Tibial nerve (tissue), 4 donors: ENCODE measurements around the gene OPCML. TPM values are rescaled to one million over a fixed set of nuclear protein-coding genes. Genes with fewer than 3 reads are reported as not detected.
"Not testable (repeated sequence)": the region's sequence is repeated elsewhere in the genome, so short reads cannot be mapped to it uniquely, and the experiment has no call there.

Experiments used
- DNase-seq, 2 donors: peaks; one replicate each; pipeline ENCODE4 v3.0.0-alpha.2; 2019; ENCODE audit warnings: low spot score in 2 of 2
- H3K27ac ChIP-seq, 4 donors: fragments of 200-600 bp; sonication (generic) in 3 of 4; one replicate each; pipeline ENCODE4 v1.5.1; 2017 to 2019; ENCODE audit warnings: mild to moderate bottlenecking in 1 of 4
- H3K27me3 ChIP-seq, 2 donors: fragments of 200-600 bp; sonication (generic) in 1 of 2; one replicate each; pipeline versions ENCODE4 v1.5.1 to v1.6.0; 2017 to 2019
- H3K36me3 ChIP-seq, 3 donors: fragments of 200-600 bp; sonication (generic); one replicate each; pipeline ENCODE4 v1.5.1; 2018 to 2019
- H3K4me1 ChIP-seq, 4 donors: fragments of 200-600 bp; sonication (generic) in 3 of 4; one replicate each; pipeline ENCODE4 v1.5.1; 2017 to 2019
- H3K4me3 ChIP-seq, 4 donors: fragments of 200-600 bp; sonication (generic) in 3 of 4; one replicate each; pipeline ENCODE4 v1.5.1; 2017 to 2019; ENCODE audit warnings: mild to moderate bottlenecking in 1 of 4, moderate library complexity in 1 of 4
- H3K9me3 ChIP-seq, 4 donors: fragments of 200-600 bp; sonication (generic) in 3 of 4; one replicate each; pipeline ENCODE4 v1.5.1; 2017 to 2019
- CTCF ChIP-seq, 5 experiments: fragments of 200-600 bp in 3 of 5; fragments of 450-650 bp in 2 of 5; sonication (generic) in 3 of 5; IDR thresholded peaks; one replicate each; pipeline ENCODE4 v1.5.1; 2016 to 2019; ENCODE audit warnings: antibody characterized with exemption in 5 of 5, mild to moderate bottlenecking in 3 of 5, moderate library complexity in 2 of 5
- EP300 ChIP-seq, 2 donors: sonication (generic); formaldehyde crosslinking; IDR thresholded peaks; one replicate each; pipeline ENCODE4 v1.6.1; 2017; ENCODE audit warnings: antibody characterized with exemption in 2 of 2, mild to moderate bottlenecking in 1 of 2
- POLR2A ChIP-seq, 2 donors: fragments of 450-650 bp; IDR thresholded peaks; one replicate each; pipeline ENCODE4 v1.6.1; 2017; ENCODE audit warnings: antibody characterized with exemption in 2 of 2, mild to moderate bottlenecking in 2 of 2, moderate library complexity in 2 of 2
- WGBS, 2 donors: methylation state at CpG; one replicate each; pipeline ENCODE4 v1.1.5; 2018; 5-methylcytosine and 5-hydroxymethylcytosine counted together
- total RNA-seq, 4 donors: library from RNA; depleted of rRNA; stranded (reverse); fragments of >200 nt; gene quantifications; one replicate each; pipeline ENCODE4 v1.1.0, GENCODE V29; 2016

Gene OPCML
- total RNA-seq, 4 donors from 2014 or later = 1.0 to 10.8 (median 1.9) TPM

DNA sequence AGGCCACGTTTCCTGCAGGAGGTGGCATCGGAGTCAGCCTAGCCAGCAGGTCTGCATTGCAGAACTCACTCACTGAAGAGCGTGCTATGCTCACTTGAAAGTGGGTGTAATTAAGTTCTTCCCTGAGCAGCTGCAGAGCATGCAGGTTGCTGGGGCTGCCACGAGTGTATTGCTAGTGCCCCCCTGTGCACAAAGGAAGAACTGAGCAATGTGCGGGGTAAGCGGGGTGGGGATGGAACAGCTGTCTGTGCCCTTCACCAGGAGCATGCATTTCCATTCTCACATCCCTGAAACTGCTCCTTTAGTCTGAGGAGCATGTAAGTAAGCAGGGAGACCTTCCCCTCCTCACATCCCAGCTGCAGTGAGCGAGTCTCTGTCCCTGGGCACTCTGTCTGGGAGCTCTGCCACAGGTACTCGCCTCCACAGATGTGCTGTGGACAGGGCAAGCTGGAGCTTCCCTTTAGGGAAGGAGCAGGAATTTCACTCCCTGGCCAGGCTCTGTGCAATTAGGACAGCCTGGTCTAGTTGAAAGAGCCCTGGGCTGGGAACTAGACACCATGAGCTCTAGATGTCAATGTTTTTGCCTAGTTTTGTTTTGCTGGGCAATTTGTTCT, 1130.1 kb downstream of the OPCML start:
- Histone ChIP-seq H3K4me3 (no peak overlapping the region), H3K9me3 (no peaks in the 10 kb centered on the region), H3K27ac (no peak overlapping the region), H3K36me3 (no peaks in the 10 kb centered on the region), H3K4me1 (peaks cover 0 to 8% (median 0%) of the 10 kb centered on the region in 4 donors), H3K27me3 (peaks cover 0 to 14% of the 10 kb centered on the region in 2 donors)
- 13 to 16% methylated on average over 8 of the region's 8 CpGs for WGBS, 2 donors
- DNase-seq = no peak
- peak; percentile 10 to 35 (median 14) for TF ChIP-seq CTCF (IDR thresholded peaks at IDR 0.05)
- TF ChIP-seq EP300 (IDR thresholded peaks at IDR 0.05) = no peak

DNA sequence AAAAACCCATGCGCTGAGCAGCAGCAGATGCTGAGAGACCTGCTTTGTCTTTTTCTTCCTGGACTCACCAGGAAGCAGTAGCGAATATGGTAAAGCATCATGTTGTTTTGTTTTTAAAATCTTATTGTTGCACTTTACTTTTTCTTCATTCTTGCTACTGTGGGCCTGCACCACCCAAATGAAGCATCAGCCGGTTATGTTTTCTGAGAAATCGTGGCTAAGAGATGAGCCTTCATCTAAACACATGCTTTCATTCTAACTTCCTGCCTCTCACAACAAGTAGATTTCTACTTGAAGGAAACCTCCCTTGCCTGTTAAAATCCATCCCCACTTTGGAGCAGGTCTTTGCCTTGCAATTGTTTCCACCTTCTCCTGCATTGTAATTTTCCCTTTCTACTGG, 1136.0 kb downstream of the OPCML start:
- peaks cover 0 to 14% (median 0%) of the 10 kb centered on the region in 4 donors for H3K9me3 ChIP-seq

GRCh38 chr11:132395434-132395833, 1136.9 kb downstream of the OPCML start:
- Histone ChIP-seq H3K4me3 (no peak overlapping the region), H3K36me3 (no peaks in the 10 kb centered on the region), H3K9me3 (peaks cover 0 to 21% (median 2%) of the 10 kb centered on the region in 4 donors), H3K27me3 (peaks cover 0 to under 1% of the 10 kb centered on the region in 2 donors), H3K4me1 (no peaks in the 10 kb centered on the region), H3K27ac (no peak overlapping the region)
- TF ChIP-seq POLR2A (IDR thresholded peaks at IDR 0.05) (no peak), EP300 (IDR thresholded peaks at IDR 0.05) (no peak), CTCF (IDR thresholded peaks at IDR 0.05) (no peak)
- DNase-seq = no peak

More for the DNA sequence above, 1136.0 kb downstream of the OPCML start:
- Histone ChIP-seq H3K27me3 (peaks cover 0 to 7% of the 10 kb centered on the region in 2 donors), H3K4me3 (no peak overlapping the region), H3K36me3 (no peaks in the 10 kb centered on the region), H3K4me1 (no peaks in the 10 kb centered on the region), H3K27ac (no peak overlapping the region)
- no peak for TF ChIP-seq CTCF (IDR thresholded peaks at IDR 0.05)
- TF ChIP-seq POLR2A (IDR thresholded peaks at IDR 0.05) = no peak
- no peak for TF ChIP-seq EP300 (IDR thresholded peaks at IDR 0.05)
- DNase-seq = no peak
- 90 to 96% methylated on average over 4 of the region's 4 CpGs for WGBS, 2 donors

- WGBS, 2 donors = 93 to 96% methylated on average over 3 of the region's 3 CpGs
- H3K27me3 ChIP-seq = no peaks in the 10 kb centered on the region
- peaks cover 0 to 13% (median 0%) of the 10 kb centered on the region in 4 donors for H3K9me3 ChIP-seq
- H3K4me1 ChIP-seq = no peaks in the 10 kb centered on the region
- DNase-seq = no peak
- H3K27ac ChIP-seq = no peak overlapping the region
- TF ChIP-seq CTCF (IDR thresholded peaks at IDR 0.05) (no peak), EP300 (IDR thresholded peaks at IDR 0.05) (no peak), POLR2A (IDR thresholded peaks at IDR 0.05) (no peak)
- no peaks in the 10 kb centered on the region for H3K36me3 ChIP-seq
- no peak overlapping the region for H3K4me3 ChIP-seq
Observed at GRCh38 chr11:132379540-132379939, 1152.8 kb downstream of the OPCML start.

DNA sequence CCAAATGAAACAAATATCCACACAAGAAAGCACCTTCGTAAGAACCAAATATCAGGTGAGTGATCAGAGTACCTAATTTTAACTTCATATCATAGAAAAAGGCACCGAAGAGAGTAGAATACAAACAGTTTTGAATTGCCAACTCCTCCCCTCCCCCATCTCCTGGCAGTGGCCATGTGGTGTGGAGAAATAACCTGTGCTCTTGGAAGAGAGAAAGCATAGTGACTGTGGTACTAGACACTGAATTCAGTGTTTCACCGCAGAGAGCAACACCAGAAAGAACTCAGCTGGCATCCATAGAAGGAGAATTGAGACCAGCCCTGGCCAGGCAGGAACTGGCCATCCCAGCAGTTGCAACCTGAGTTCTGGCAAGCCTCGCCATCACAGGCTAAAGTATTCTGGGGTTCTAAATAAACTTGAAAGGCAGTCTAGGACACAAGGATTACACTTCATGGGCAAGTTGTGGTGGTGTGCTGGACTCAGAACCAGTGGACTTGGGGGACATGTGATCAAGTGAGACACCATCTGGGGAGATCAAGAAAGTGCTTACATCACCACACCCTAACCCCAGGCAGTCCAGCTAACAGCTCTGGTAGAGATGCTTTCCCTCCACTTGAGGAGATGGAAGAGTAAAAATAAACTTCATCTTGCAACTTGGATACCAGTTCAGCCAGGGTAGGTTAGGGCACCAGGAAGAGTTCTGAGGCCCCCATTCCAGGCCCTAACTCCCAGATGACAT, 1158.7 kb downstream of the OPCML start:
- WGBS, 2 donors = 92 to 93% methylated on average over 4 of the region's 4 CpGs
- H3K27ac ChIP-seq = no peak overlapping the region
- no peak for TF ChIP-seq POLR2A (IDR thresholded peaks at IDR 0.05)
- no peak for TF ChIP-seq CTCF (IDR thresholded peaks at IDR 0.05)
- TF ChIP-seq EP300 (IDR thresholded peaks at IDR 0.05) = no peak

DNA sequence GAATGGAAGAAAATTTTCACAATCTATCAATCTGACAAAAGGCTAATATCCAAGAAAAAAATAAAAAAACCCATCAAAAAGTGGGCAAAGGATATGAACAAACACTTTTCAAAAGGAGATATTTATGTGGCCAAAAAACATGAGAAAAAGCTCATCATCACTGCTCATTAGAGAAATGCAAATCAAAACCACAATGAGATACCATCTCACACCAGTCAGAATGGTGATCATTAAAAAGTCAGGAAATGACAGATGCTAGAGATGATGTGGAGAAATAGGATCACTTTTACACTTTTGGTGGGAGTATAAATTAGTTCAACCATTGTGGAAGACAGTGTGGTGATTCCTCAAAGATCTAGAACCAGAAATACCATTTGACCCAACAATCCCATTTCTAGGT, 1162.2 kb downstream of the OPCML start:
- DNase-seq, H3K9me3 ChIP-seq, H3K27ac ChIP-seq, H3K27me3 ChIP-seq, H3K36me3 ChIP-seq, H3K4me3 ChIP-seq, H3K4me1 ChIP-seq: not testable (repeated sequence)

More for the DNA sequence above, 1158.7 kb downstream of the OPCML start:
- Histone ChIP-seq H3K36me3 (no peaks in the 10 kb centered on the region), H3K4me3 (no peak overlapping the region), H3K4me1 (no peaks in the 10 kb centered on the region), H3K27me3 (no peaks in the 10 kb centered on the region), H3K9me3 (peaks cover 0 to 3% (median 0%) of the 10 kb centered on the region in 4 donors)
- DNase-seq = no peak
